ENCODE measurements around the gene RFLNA.

RFLNA gene, protein sequence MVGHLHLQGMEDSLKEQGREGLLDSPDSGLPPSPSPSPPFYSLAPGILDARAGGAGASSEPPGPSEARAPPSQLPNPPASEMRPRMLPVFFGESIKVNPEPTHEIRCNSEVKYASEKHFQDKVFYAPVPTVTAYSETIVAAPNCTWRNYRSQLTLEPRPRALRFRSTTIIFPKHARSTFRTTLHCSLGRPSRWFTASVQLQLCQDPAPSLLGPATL

DNA sequence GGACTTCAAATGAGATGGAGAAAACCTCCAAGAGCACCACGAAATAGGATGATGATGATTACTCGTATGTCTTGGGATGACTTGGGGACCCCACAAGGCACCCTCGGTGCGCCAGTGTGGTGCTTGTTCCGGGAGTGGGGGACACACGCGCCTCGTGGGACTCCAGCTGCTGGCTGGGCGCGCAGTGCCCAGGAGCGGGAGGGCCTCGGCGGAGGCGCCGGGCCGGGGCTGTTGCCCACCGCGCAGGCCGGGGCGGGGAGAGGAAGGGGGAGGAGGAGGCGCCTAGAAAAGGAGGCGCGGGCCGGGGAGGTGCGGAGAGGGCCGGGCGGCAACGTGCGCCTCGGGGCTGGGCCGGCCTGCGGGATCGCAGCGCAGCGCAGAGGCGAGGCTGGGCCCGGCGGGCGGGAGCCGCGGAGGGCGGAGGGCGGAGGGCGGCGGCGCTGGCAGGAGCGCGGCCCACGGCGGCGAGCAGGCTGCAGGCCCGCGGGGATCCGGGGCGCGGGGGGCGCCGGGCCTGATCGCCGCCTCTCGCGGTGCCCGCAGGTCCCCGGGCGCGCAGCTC, at the start of gene RFLNA:
Gene RFLNA, plus strand, starts transcription at position 314 of the 562 bp plus-strand sequence. CDS start 337 bp downstream, outside the sequence.
- DNase-seq (ENCODE audit: low read depth in 2 of 2), result no peak

- DNase-seq (ENCODE audit: low read depth in 2 of 2), result no peak
Measured at GRCh38 chr12:124247331-124247730, 47.6 kb upstream of the RFLNA start.

GRCh38 chr12:124248941-124249825, 45.7 kb upstream of the RFLNA start:
- DNase-seq (ENCODE audit: low read depth in 2 of 2), result no peak

DNA sequence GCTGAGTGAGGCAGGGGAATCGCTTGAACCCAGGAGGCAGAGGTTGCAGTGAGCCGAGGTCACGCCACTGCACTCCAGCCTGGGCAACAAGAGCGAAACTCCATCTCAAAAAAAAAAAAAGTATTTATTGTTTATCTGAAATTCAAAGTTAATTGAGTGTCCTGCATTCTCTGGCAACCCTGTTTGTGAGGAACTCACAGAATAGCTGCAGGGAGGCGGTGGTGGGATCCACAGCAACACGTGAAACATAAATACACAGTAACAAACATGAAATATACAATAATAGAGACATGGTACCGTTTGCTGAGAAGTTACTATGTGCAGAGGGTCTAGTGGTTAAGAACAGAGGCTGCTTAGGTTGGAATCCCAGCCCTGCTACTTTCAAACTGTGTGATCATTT, 43.7 kb upstream of the RFLNA start:
- DNase-seq (ENCODE audit: low read depth in 2 of 2), result no peak

DNA sequence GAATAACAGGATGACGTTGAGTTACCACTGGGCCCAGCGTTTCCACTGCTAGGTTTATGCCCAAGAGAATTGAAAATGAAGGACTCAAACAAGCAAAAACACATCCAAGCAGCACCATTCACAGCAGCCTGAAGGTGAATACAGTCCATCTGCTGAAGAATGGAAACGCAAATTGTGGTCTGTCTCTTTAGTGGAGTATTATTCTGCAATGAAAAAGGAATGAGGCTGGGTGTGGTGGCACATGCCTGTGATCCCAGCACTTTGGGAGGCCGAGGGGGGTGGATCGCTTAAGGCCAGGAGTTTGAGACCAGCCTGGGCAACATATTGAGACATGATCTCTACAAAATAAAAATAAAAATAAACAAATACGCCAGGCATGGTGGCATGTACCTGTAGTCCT, 41.9 kb upstream of the RFLNA start:
- DNase-seq (ENCODE audit: low read depth in 2 of 2), result no peak

- DNase-seq (ENCODE audit: low read depth in 2 of 2), result no peak
Measured at GRCh38 chr12:124254126-124254525, 40.8 kb upstream of the RFLNA start.

GRCh38 chr12:124259154-124260066, 35.5 kb upstream of the RFLNA start:
- no peak for DNase-seq (ENCODE audit: low read depth in 2 of 2)

DNA sequence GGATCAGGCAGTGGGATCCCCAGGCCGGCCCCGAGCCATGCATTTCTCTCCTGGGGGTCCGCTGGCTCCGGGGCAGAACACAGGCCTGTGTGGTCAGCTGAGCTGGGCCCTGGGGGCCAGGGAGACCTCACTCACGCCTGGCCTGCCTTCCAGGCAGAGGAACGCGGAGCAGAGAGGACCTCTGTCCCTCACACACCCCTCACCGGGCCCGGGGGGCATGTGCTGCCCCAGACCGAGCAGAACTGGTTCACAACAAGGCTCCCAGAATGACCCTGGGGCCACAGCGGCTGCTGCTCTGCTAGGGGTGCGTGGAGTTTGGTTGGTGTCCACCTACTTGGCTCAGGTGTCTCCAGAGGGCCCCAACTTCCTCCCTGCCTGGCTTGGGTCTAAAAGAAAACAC, 33.0 kb upstream of the RFLNA start:
- DNase-seq (ENCODE audit: low read depth in 2 of 2), result no peak

- DNase-seq (ENCODE audit: low read depth in 2 of 2), result no peak
Measured at GRCh38 chr12:124264089-124264795, 30.7 kb upstream of the RFLNA start.

- DNase-seq (ENCODE audit: low read depth in 2 of 2), result no peak
Measured at GRCh38 chr12:124264879-124265278, 30.0 kb upstream of the RFLNA start.

DNA sequence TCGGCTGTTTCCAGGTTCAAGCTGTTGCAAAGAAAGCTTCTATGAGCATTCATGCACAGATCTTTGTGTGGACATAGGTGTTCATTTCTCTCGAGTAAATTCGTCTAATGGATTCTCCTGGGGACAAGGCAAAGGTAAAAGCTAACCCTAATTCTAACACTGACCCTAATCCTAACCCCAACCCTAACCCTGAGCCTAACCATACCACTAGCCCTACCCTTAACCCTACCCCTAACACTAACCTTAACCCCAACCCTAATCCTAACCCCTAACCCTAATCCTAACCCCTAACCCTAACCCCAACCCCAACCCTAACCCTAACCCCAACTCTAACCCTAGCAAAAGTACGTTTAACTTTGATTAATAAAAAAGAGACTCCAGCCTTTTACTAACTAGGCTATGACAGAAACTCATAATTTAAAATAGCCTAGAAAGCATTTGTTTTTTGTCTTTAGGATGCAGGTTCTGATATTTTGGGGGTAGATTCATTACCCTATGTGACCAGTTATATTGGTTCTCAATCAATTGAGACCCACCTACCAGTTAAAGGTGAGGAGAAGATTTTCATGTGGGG, 27.6 kb upstream of the RFLNA start:
- no peak for DNase-seq (ENCODE audit: low read depth in 2 of 2)

DNA sequence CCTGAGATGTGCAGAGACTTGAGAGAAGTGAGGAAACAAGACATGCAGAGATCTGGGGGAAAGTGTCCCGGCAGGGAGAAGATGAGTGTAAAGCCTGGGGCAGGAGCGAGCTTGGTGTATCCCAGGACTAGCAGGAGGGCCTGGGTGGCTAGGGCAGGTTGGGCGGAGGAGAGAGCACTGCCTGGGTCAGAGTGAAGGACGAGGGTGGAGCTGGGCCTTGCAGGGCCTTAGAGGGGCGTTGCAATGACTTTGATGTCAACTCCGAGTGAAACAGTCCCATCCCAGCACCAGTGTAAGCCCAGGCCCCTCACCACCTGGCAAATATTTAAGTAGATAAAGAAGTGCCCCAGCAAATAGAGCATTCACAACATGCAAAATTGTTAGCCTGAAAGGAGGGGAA, 24.2 kb upstream of the RFLNA start:
- DNase-seq (ENCODE audit: low read depth in 2 of 2), result no peak

DNA sequence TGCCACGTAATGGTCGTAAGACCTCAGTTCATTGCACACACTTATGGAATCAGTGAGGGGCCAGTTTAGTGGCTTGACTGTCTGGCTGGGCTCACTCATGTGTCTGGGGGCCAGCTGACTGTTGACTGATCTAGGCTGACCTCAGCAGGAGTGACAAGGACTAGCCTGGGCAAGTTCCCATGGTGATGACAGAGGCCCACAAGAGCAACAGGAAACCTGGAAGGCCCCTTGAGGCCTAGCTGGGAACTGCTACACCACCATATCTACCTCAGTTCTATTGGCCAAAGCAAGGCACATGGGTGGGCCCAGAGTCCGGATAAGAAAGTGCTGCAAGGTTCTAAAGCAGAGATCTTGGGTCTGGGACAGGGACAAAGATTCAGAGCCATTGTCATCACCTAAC, 21.3 kb upstream of the RFLNA start:
- no peak for DNase-seq (ENCODE audit: low read depth in 2 of 2)

DNA sequence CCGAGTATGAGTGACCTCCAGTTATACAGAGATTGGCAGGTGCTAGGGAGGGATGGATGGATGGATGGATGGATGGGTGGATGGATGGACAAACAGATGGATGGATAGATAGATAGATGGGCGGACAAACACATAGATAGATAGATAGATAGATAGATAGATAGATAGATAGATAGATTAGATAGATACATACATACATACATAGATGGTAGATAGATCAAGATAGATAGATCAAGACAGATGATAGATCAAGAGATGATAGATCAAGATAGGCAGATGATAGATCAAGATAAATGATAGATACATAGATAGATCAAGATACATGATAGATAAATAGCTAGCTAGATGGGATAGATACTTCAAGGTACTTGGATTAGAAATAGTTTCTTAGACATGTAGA, 18.6 kb upstream of the RFLNA start:
- no peak for DNase-seq (ENCODE audit: low read depth in 2 of 2)

DNA sequence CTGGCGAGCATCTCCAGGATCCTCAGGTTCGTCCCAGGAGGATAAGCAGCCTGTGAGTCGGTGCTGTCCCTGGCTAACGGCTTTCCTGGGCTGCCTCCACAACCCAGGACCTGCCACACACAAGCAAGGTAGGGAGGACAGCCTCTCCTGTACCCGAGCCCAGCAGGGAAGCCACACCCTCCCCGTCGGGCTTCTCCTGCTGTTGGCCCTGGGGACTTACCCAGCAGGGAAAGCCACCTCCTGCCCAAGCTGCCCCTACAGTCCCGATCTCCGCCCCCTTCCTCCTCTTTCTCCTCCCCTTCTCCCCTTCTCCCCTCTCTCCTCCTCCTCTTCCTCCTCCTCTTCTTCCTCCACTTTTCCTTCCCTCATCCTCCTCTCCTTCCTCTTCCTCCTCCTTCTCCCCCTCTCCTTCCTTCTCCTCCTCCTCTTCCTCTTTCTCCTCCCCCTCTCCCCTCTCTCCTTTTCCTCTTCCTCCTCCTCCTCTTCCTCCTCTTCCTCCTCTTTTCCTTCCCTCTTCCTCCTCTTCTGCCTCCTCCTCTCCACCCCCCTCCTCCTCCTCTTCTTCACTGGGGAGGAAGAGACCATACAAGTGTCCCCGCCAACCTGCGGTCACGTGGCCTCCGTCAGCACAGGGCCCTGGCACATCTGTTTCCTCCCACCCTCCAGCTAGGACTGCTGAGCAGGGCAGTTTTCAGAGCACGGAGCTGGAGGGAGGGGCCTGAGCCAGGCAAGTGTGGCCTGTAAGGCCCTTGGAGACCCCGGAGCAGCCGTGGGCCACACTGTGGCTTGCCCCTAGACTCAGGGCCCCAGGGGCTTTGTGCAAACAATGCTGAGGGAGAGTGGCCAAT, 17.3 kb upstream of the RFLNA start:
- DNase-seq (ENCODE audit: low read depth in 2 of 2), result no peak

GRCh38 chr12:124278389-124279101, 16.3 kb upstream of the RFLNA start:
- DNase-seq (ENCODE audit: low read depth in 2 of 2), result no peak

DNA sequence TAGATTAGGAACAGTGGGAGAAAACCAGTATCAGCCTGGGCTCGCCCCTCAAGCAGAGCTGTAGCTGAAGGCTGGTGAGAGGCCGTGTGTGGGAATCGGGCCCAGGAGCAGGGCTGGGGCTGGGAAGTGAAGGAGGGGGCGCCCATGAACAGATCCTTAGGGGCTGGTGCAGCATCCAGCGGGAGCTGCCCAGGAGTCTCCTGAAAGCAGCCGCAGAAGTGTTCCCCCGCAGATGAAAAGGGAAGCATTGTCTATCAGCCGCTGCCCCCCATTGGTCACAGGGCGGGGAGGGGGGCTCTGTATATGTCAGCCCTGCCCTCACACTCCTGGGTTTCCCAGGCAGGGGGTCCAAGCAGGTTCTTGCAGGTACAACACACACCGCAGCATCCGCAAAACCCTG, 15.6 kb upstream of the RFLNA start:
- DNase-seq (ENCODE audit: low read depth in 2 of 2), result no peak

GRCh38 chr12:124279846-124280360, 15.0 kb upstream of the RFLNA start:
- no peak for DNase-seq (ENCODE audit: low read depth in 2 of 2)

GRCh38 chr12:124281309-124281708, 13.6 kb upstream of the RFLNA start:
- DNase-seq (ENCODE audit: low read depth in 2 of 2), result no peak
